Heart left ventricle (tissue), 16 donors: ENCODE results near the gene AK3. TPM values are rescaled to one million over a fixed set of nuclear protein-coding genes. Genes with fewer than 3 reads are reported as not detected.
A peak's percentile ranks its signal among the peaks of the same experiment; 100 is the strongest.

ENCODE experiments used
- ATAC-seq, 4 donors: fragments of 200-7000 bp; cut with Tn5 transposase; one replicate each; pipeline ENCODE4 v1.9.1; 2020 to 2022; ENCODE audit warnings: moderate library complexity in 4 of 4, mild to moderate bottlenecking in 3 of 4, moderate number of reproducible peaks in 1 of 4
- DNase-seq, 5 donors: peaks; one replicate each; pipeline ENCODE4 v3.0.0-alpha.2; 2020
- H3K27ac ChIP-seq, 12 donors: fragments of 200-600 bp; sonication (generic) in 4 of 12; one replicate each; pipeline versions ENCODE4 v1.5.0 to v1.8.0; 2016 to 2022; ENCODE audit warnings: mild to moderate bottlenecking in 2 of 12
- H3K27me3 ChIP-seq, 9 donors: fragments of 200-600 bp; sonication (generic) in 2 of 9; one replicate each; pipeline versions ENCODE4 v1.5.1 to v1.8.0; 2016 to 2022; ENCODE audit warnings: mild to moderate bottlenecking in 3 of 9
- H3K36me3 ChIP-seq, 9 donors: fragments of 200-600 bp; sonication (generic) in 2 of 9; one replicate each; pipeline versions ENCODE4 v1.5.0 to v1.8.0; 2018 to 2022; ENCODE audit warnings: mild to moderate bottlenecking in 2 of 9
- H3K4me1 ChIP-seq, 12 donors: fragments of 200-600 bp; sonication (generic) in 4 of 12; one replicate each; pipeline versions ENCODE4 v1.5.0 to v1.8.0; 2016 to 2022; ENCODE audit warnings: mild to moderate bottlenecking in 3 of 12
- H3K4me3 ChIP-seq, 12 donors: fragments of 200-600 bp; sonication (generic) in 4 of 12; one replicate each; pipeline versions ENCODE4 v1.5.0 to v1.8.0; 2017 to 2022; ENCODE audit warnings: mild to moderate bottlenecking in 9 of 12, moderate library complexity in 4 of 12
- H3K9me3 ChIP-seq, 12 donors: fragments of 200-600 bp; sonication (generic) in 4 of 12; one replicate each; pipeline versions ENCODE4 v1.5.0 to v1.8.0; 2016 to 2022; ENCODE audit warnings: mild to moderate bottlenecking in 1 of 12
- CTCF ChIP-seq, 12 donors: fragments of 200-600 bp; sonication (generic) in 4 of 12; IDR thresholded peaks; one replicate each; pipeline versions ENCODE4 v1.5.0 to v1.8.0; 2018 to 2022; ENCODE audit warnings: antibody characterized with exemption in 12 of 12, mild to moderate bottlenecking in 5 of 12
- POLR2A ChIP-seq, 2 donors: fragments of 450-650 bp; IDR thresholded peaks; one replicate each; pipeline ENCODE4 v1.6.1; 2017; ENCODE audit warnings: antibody characterized with exemption in 2 of 2, mild to moderate bottlenecking in 2 of 2, moderate library complexity in 2 of 2
- WGBS, 4 donors: extraction: QIAGEN DNeasy Blood & Tissue Kit in 2 of 4; methylation state at CpG; one replicate each; pipeline versions ENCODE4 v1.1.5 to v1.1.7; 2013 to 2018; 5-methylcytosine and 5-hydroxymethylcytosine counted together
- intact Hi-C, 10 donors: fragments of 100-400 bp; cut with DNase I; formaldehyde crosslinking; loops; one replicate each; pipeline versions ENCODE4 v1.11.1 to v1.14.2; 2022
- polyA plus RNA-seq, 2 donors: library from polyadenylated mRNA; stranded (reverse); fragments of 200-250 nt; gene quantifications; one replicate each; pipeline ENCODE4 v1.2.3, GENCODE V29; 2013
- total RNA-seq, 9 donors: library from RNA; depleted of rRNA in 2 of 9; stranded (reverse); fragments of >200 nt in 2 of 9; fragmentation: NEBNext Ultra II Directional in 3 of 9; extraction: Animal tissue kit (Norgen Biotek cat#: 25700) in 3 of 9; gene quantifications; one replicate each; pipeline versions ENCODE4 v1.1.0 to v1.2.4, GENCODE V29; 2016 to 2023
- donor health status: ischemic (EF 13 %, LVEDD 7.1; RV severe dilation, severe dysfunction).
- donor health status: healthy with polysubstance abuse.
- donor health status: DM: no; HTN: yes; CAD: no.
- donor health status: DM: no; HTN: no; CAD: no.
- donor health status: ischemic (EF 25% LVEDD 6.9; RV normal size, moderate dysfunction).
- donor health status: ischemic (EF 25% LVEDD 5.7; RV mildly dilated, moderate dysfunction).
- donor health status: healthy.
- donor health status: DM: yes; HTN: yes; CAD: no.
- donor health status: ischemic (EF 35%, LVEDD 5.7; RV mildly dilated, moderate dysfunction).
- donor health status: nonischemic (EF 11% LVEDD 7.7; RV severe dilation, severe dysfunction).
- donor health status: DM: yes; HTN: yes; CAD: no.
- donor health status: PGD.
- donor health status: ischemic (EF 29% LVEDD 5.4; RV normal size, mild dysfunction).
- donor health status: nonischemic (EF 23%, LVEDD 6.1; RV moderate dilation, normal function).

AK3 gene
- total and polyA plus RNA-seq, 11 donors, result 47.8 to 231 (median 149) TPM

DNA sequence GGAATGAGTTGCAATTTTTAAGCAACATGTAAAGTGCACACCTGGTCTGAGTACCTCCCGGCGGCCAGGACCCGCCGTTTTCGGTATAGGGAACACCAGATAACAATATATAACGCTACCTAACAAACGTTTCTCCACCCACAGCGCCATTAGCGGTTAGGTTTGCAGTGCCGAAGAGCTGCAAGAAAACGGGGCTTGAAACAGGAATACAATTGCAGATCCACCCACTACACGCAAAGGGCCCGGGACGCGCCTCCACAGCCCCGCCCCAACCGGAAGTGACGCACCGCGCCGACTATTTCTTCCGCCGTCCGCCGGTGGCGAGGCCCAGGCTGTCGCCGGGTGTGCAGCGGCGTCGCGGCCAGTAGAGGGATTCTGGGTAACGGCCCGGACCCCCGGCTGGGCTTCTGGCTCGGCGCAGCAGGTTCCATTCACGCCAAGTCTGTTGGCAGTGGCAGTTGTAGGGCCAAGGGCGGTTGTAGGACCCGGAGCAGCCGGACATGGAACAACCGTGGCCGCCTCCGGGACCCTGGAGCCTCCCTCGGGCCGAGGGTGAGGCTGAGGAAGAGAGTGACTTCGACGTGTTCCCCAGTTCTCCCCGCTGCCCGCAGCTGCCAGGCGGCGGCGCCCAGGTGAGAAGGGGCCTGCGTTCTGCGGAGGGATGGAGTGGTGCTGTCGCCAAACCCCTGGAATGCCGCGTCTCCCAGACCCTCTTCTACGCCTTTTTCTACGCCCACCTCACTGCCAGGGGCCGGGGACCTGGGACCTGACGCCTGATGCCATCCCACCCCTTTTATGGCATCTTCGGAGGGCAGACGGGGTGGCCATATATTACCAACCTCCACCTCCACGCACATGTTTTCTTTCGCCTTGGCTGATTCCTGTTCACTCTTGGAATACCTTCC is 61.5 kb downstream of the AK3 start, which contains the start of gene CDC37L1:
TSS of gene CDC37L1 (plus strand) at position 302 of the 905 bp plus-strand sequence. CDS start at position 501, 199 bp downstream.
- intact Hi-C loops, result loop anchor here in 6 of 10 donors (1.0 to 10.0 kb wide), 6 partner anchors 14 to 305 kb away; partner anchors contain the start of genes JAK2 (in 3 of the 6), AK3 (in 2 of the 6) and PLPP6 (in 1 of the 6)
- ATAC-seq, result peak; percentile 98 to 99 (median 99)
- peak; percentile 98 to 99 (median 99) for DNase-seq
- Histone ChIP-seq H3K9me3 (no peaks in the 10 kb centered on the region), H3K36me3 (peaks cover 0 to 3% (median 0%) of the 10 kb centered on the region in 9 donors), H3K27ac (peak within 1 kb of the TSS; percentile 93 to 99 (median 97)), H3K27me3 (no peaks in the 10 kb centered on the region), H3K4me3 (peak within 1 kb of the TSS; percentile 68 to 96 (median 82)), H3K4me1 (peaks cover 0 to 36% (median 23%) of the 10 kb centered on the region in 12 donors)
- TF ChIP-seq CTCF (IDR thresholded peaks at IDR 0.05) (peak; percentile 41 to 81 (median 68)), POLR2A (IDR thresholded peaks at IDR 0.05) (peak; percentile 83 to 98)
- WGBS, 4 donors, result 0 to 1% (median 0%) methylated on average over 22 to 66 of the region's 66 CpGs

GRCh38 chr9:4678679-4679267 is 62.2 kb downstream of the AK3 start:
- DNase-seq (peak in 1 of 5 donors; percentile 23), ATAC-seq (peak; percentile 1 to 25 (median 14))
- TF ChIP-seq POLR2A (IDR thresholded peaks at IDR 0.05), result no peak
- TF ChIP-seq CTCF (IDR thresholded peaks at IDR 0.05), result no peak
- WGBS, 4 donors, result 1 to 2% (median 1%) methylated on average over 16 of the region's 16 CpGs
- Histone ChIP-seq H3K27me3 (no peaks in the 10 kb centered on the region), H3K9me3 (no peaks in the 10 kb centered on the region), H3K36me3 (peaks cover 0 to 3% (median 0%) of the 10 kb centered on the region in 9 donors), H3K4me3 (peak overlapping the region; percentile 68 to 96 (median 82)), H3K27ac (peak overlapping the region; percentile 93 to 99 (median 97)), H3K4me1 (peaks cover 0 to 32% (median 20%) of the 10 kb centered on the region in 12 donors)
- intact Hi-C loops, result loop anchor here in 4 of 10 donors (1.0 to 10.0 kb wide), 5 partner anchors 13 to 306 kb away; partner anchors contain the start of genes AK3 (in 2 of the 4), JAK2 (in 1 of the 4) and PLPP6 (in 1 of the 4)

DNA sequence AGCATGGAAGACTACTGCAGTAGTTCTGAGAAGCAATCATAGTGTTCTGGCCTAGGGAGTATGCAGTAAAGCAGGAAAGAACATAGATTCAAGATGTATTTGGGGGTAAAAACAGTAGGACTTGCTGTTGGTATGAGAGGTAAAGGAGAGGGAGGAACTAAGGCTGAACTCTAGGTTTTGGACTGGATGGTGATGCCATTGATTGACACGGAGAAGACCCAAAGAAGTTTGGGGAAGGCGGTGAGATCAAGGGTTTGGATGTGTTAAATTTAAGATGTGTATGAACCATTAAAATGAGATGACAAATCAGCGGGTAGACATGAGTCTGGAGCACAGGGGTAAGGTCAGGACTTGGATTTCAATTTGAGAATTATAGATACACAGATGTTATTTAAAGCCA is 63.6 kb downstream of the AK3 start:
- Histone ChIP-seq H3K4me1 (peaks cover 0 to 29% (median 15%) of the 10 kb centered on the region in 12 donors), H3K4me3 (no peak overlapping the region), H3K9me3 (no peaks in the 10 kb centered on the region), H3K27ac (no peak overlapping the region), H3K36me3 (no peaks in the 10 kb centered on the region), H3K27me3 (no peaks in the 10 kb centered on the region)
- DNase-seq (no peak), ATAC-seq (no peak)
- intact Hi-C loops, result loop anchor here in 2 of 10 donors (5.0 to 10.0 kb wide), 2 partner anchors 65 to 307 kb away; partner anchors contain the start of genes AK3 (in 1 of the 2) and JAK2 (in 1 of the 2)
- WGBS, 4 donors, result 63 to 97% (median 87%) methylated on average over 3 of the region's 3 CpGs
- TF ChIP-seq CTCF (IDR thresholded peaks at IDR 0.05), result no peak
- no peak for TF ChIP-seq POLR2A (IDR thresholded peaks at IDR 0.05)
